Adipocyte (in vitro differentiated cells): ENCODE data around the gene MRPL14.
A peak's percentile ranks its signal among the peaks of the same experiment; 100 is the strongest.

ENCODE experiments used
- DNase-seq: peaks from one replicate; pipeline ENCODE4 v3.0.0-alpha.2; 2015; ENCODE audit warnings: low read depth
- H3K27me3 ChIP-seq: replicated peaks from 2 replicates; pipeline ENCODE4 v1.7.0; 2013; ENCODE audit warnings: mild to moderate bottlenecking, low read length, moderate library complexity; ENCODE audit not compliant: control insufficient read depth, insufficient read depth
- H3K36me3 ChIP-seq: 2 replicates; pipeline ENCODE4 v1.7.0; 2013; ENCODE audit warnings: low read length, mild to moderate bottlenecking, moderate library complexity; ENCODE audit not compliant: control insufficient read depth, insufficient read depth, severe bottlenecking
- H3K4me1 ChIP-seq: 2 replicates; pipeline ENCODE4 v1.7.0; 2013; ENCODE audit warnings: mild to moderate bottlenecking, low read length, moderate library complexity; ENCODE audit not compliant: control insufficient read depth, insufficient read depth
- H3K4me3 ChIP-seq: 2 replicates; pipeline ENCODE4 v1.7.0; 2013; ENCODE audit warnings: mild to moderate bottlenecking, low read length, moderate library complexity
- H3K9ac ChIP-seq: 2 replicates; pipeline ENCODE4 v1.7.0; 2013; ENCODE audit warnings: mild to moderate bottlenecking, low read length, moderate library complexity
- H3K9me3 ChIP-seq: 2 replicates; pipeline ENCODE4 v1.7.0; 2013; ENCODE audit warnings: mild to moderate bottlenecking, low read length, moderate library complexity; ENCODE audit not compliant: control insufficient read depth

MRPL14 gene

DNA sequence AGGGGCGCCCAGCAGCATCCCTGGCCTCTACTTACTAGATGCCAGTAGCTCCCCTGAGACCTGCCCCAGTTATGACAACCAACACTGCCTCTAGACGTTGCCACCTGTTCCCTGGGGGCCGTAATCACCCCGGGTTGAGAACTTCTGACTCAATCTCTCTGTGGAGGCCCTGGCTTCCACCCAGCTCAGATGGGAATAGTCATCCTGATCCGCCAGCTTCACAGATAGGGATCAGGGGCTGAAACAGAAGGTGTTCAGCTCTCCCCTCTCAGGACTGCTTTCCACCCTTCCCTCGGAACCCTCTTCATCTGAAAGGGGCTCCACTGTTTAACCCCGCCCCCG is 34.7 kb upstream of the MRPL14 start:
- Histone ChIP-seq H3K27me3 (peaks cover 23% of the 10 kb centered on the region), H3K4me3 (no peak overlapping the region), H3K9ac (no peak overlapping the region), H3K36me3 (no peaks in the 10 kb centered on the region), H3K9me3 (no peaks in the 10 kb centered on the region), H3K4me1 (peaks cover 9% of the 10 kb centered on the region)
- peak; percentile 20 for DNase-seq

DNA sequence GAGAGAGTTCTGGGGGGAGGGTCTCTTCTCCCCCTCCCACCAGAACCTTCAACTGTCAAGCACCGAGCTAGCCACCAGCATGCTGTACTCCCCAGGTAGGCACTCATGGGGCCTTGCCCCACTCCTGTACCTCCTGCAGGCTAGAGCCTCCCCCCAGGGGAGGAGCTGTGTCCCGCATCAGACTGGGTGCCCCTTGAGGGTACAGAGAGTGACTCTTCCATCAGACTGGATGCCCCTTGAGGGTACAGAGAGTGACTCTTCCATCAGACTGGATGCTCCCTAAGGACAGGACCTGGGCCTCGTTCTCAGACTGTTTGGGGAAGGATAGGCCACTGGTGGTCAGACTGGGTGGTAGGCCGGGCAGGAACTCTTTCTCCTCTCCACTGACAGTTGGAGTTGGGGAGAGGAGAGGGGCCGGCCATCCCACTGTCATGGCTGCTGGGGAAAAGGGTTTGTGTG is 31.5 kb upstream of the MRPL14 start, which contains the start of gene CAPN11:
Gene CAPN11, plus strand, starts transcription at position 51 of the 459 bp plus-strand sequence. Its CDS starts 29 bp downstream, at position 80.
- H3K4me1 ChIP-seq, result peaks cover 12% of the 10 kb centered on the region

DNA sequence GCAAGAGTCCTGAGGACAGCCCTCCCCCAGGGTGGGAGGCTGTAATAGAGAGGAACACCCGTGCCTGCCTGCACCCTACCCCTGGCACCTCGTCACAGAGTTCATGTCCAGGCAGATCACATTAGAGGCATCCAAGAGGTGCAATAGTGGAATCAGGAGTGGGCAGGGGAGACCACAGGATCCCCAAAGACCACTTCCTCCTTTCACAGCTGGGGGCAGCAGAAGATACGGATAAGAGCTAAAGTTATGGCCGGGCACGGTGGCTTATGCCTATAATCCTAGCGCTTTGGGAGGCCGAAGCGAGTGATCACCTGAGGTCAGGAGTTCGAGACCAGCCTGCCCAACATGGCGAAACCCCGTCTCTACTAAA is 29.9 kb upstream of the MRPL14 start:
- DNase-seq, result no peak
- H3K9me3 ChIP-seq, result no peaks in the 10 kb centered on the region

More for the DNA sequence above, 31.5 kb upstream of the MRPL14 start, which contains the start of gene CAPN11:
- Histone ChIP-seq H3K27me3 (peaks cover 7% of the 10 kb centered on the region), H3K36me3 (no peaks in the 10 kb centered on the region), H3K9ac (no peak within 1 kb of the TSS), H3K4me3 (no peak within 1 kb of the TSS), H3K9me3 (no peaks in the 10 kb centered on the region)
- no peak for DNase-seq

DNA sequence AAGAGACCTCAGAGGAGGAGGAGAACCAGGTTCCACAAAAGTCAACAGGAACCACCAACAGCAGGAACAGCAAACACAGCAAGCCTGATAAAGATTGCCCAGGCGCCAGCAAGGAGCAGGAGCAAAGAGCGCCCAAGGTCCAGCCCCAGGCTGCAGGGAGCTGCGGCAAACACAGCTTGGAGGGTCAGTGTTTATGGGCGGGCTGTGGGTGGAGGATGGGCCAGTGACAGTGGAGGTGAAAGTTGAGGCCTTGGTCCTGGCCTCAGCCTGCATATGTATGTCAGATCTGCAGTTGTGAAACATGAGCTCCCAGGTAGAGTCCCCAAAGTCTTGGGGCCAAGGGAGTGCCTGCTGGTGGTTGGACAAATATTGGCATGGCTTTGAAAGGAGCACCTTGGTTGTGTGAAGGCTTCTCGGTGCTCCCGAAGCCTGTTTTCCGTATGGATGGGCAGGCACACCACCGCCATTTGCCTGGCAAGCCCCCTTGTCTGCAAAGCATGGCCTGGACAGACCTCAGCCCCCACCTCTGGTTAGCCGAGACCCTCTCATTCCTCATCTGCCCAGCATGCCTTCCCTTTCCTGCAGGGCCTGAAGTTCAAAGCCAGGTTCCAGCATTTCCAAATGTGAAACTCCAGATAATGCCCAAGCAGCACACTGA is 29.4 kb upstream of the MRPL14 start:
- H3K9ac ChIP-seq, result no peak overlapping the region
- DNase-seq, result no peak
- peaks cover 4% of the 10 kb centered on the region for H3K36me3 ChIP-seq
- H3K4me3 ChIP-seq, result no peak overlapping the region
- peaks cover 5% of the 10 kb centered on the region for H3K4me1 ChIP-seq
- H3K27me3 ChIP-seq, result no peaks in the 10 kb centered on the region
- H3K9me3 ChIP-seq, result no peaks in the 10 kb centered on the region

More for the DNA sequence above, 29.9 kb upstream of the MRPL14 start:
- Histone ChIP-seq H3K9ac (no peak overlapping the region), H3K27me3 (no peaks in the 10 kb centered on the region), H3K36me3 (peaks cover 4% of the 10 kb centered on the region), H3K4me1 (peaks cover 11% of the 10 kb centered on the region), H3K4me3 (no peak overlapping the region)

DNA sequence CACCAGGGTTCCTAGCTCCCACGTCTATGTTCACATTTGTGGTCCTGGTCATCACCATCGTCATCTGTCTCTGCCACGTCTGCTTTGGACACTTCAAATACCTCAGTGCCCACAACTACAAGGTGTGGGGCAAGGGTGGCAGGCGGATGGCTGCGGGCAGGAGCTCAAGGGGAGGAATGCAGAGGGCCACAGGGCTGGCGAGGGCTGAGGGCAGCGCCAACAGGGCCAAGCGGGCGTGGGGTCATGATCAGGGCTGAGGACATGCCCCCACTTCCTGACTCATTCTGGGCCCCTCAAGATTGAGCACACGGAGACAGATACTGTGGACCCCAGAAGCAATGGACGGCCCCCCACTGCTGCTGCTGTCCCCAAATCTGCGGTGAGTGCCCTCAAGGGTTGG is 26.8 kb upstream of the MRPL14 start:
- Histone ChIP-seq H3K9me3 (no peaks in the 10 kb centered on the region), H3K27me3 (no peaks in the 10 kb centered on the region), H3K4me3 (no peak overlapping the region), H3K9ac (no peak overlapping the region), H3K4me1 (peaks cover 3% of the 10 kb centered on the region), H3K36me3 (peaks cover 15% of the 10 kb centered on the region)
- no peak for DNase-seq

DNA sequence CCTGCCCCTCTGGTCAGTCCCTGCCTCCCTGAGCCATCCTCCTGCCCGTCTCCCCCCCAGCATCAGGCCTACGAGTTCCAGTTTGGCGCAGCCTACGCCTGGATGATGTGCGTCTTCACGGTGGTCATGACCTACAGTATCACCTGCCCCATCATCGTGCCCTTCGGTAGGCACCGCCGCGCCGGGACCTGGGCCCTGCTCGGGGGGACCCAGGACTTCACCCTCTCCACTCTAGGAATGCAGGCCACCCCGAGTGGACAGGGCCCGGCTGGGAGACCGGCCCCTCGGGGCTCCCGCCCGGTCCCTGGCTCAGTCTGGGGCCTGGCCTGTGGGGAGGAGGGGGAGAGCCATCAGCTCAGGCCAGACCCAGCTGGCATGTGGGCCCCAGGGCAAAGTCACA is 25.3 kb upstream of the MRPL14 start:
- no peak overlapping the region for H3K9ac ChIP-seq

DNA sequence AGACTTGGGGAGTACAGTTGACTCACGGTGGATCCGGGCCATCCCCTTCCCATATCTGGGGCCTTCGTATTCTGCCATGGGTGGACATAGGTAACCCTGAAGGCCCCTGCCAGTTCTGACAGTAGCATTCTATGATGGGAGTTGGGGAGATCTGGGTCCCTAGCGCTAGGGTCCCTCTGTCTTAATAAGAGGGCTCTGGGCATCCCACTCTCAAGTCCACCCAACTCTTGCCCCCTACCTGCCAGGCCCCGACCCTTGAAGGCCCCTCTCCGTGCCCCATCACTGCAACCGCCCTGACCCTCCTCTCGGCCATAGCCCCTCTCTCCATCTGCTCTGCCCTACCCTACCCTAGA is 24.8 kb upstream of the MRPL14 start:
- no peaks in the 10 kb centered on the region for H3K9me3 ChIP-seq
- no peak overlapping the region for H3K4me3 ChIP-seq
- peaks cover 34% of the 10 kb centered on the region for H3K36me3 ChIP-seq
- peaks cover 3% of the 10 kb centered on the region for H3K4me1 ChIP-seq
- no peak for DNase-seq
- no peak overlapping the region for H3K9ac ChIP-seq
- no peaks in the 10 kb centered on the region for H3K27me3 ChIP-seq

More for the DNA sequence above, 25.3 kb upstream of the MRPL14 start:
- Histone ChIP-seq H3K9me3 (no peaks in the 10 kb centered on the region), H3K36me3 (peaks cover 30% of the 10 kb centered on the region), H3K4me1 (peaks cover 3% of the 10 kb centered on the region), H3K4me3 (no peak overlapping the region), H3K27me3 (no peaks in the 10 kb centered on the region)
- DNase-seq, result no peak

DNA sequence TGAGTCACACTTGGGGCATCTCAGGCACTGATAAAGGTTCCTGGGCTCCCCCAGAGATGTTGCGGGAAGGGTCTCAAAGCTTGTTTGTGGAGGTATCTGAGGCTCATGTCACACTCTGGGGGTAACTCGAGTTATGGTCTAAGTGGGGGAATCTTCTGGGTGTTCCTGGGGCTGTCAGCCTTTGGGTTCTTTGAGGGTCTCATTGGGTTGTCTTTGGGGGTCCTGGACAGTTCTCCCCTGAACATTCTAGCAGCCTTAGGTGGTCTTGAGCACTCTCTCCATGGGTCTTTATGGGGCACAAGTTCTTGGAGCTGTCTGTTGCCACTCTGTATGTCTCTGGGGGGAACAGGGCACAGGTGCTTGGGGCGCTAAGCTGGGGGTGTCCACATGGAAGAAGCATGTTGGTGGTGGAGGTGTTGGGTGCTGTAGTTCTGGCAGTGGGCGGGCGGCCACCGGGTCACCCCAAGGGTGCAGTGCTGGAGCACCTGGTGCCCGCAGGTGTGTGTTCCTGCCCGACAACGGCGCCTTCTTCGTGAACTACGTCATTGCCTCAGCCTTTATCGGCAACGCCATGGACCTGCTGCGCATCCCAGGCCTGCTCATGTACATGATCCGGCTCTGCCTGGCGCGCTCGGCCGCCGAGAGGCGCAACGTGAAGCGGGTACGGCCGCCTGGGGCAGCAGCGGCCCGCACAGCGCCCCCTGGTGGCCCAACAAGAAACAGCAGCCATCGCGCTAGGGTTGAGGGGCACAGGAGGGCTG is 24.3 kb upstream of the MRPL14 start:
- H3K4me3 ChIP-seq, result no peak overlapping the region
- H3K4me1 ChIP-seq, result peaks cover 2% of the 10 kb centered on the region
- no peaks in the 10 kb centered on the region for H3K9me3 ChIP-seq
- no peaks in the 10 kb centered on the region for H3K27me3 ChIP-seq
- peaks cover 39% of the 10 kb centered on the region for H3K36me3 ChIP-seq
- no peak overlapping the region for H3K9ac ChIP-seq
- DNase-seq, result peak; percentile 81

DNA sequence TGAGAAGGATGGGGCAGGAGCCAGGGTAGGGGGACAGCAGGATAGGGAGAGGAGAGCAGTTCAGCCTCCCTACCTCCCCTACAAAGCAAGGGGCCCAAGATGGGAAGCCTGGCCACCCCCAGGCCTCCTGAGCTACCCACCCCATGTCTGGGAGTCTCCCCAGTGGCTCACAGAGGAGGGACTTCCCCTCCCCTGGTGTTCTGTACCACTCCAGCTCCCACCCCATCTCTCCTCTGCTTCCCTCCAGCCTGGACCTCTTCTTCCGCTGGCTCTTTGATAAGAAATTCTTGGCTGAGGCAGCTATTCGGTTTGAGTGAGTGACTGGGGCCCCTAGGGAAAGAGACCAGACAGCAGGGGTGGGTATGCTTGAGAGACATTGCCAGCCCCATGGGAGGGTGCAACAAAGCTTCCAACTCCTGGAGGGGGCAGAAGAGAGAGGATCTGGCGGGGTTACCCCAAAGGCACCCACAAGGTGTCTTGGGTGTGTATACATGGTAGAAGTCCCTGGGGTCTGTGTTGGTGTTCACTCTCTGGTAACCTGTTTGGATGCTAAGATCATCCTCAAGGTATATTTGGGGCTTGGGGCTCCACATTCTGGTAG is 23.2 kb upstream of the MRPL14 start:
- H3K27me3 ChIP-seq, result no peaks in the 10 kb centered on the region
- peaks cover 44% of the 10 kb centered on the region for H3K36me3 ChIP-seq
- H3K4me1 ChIP-seq, result no peaks in the 10 kb centered on the region
- no peak for DNase-seq
- no peak overlapping the region for H3K4me3 ChIP-seq
- no peak overlapping the region for H3K9ac ChIP-seq
- H3K9me3 ChIP-seq, result no peaks in the 10 kb centered on the region

DNA sequence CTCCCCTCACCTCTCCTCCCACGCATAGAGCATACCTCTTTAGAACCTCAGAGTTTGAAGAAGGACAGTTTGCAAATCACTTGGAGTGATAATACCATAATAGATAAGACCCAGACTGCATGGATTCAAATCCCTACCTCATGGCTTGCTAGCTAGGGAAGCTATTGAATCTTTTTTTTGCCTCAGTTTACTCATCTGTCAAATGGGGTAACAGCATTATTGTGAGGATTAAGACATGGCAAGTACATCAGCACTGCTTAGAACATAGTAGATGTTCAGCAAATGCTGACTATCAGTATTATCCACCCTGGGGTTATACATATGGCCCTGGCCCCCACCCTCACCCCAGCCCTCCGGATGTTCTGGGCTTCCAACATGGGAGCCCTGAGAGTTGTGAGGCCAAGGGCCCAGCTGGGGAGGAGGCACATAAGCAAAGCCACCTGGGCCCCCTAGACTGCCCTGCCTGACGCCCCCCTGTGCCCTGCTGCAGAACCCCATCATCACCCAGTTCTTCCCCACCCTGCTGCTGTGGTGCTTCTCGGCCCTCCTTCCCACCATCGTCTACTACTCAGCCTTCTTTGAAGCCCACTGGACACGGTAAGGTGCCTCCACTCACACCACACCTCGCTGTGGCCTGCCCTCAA is 22.2 kb upstream of the MRPL14 start:
- Histone ChIP-seq H3K4me1 (no peaks in the 10 kb centered on the region), H3K4me3 (no peak overlapping the region)

DNA sequence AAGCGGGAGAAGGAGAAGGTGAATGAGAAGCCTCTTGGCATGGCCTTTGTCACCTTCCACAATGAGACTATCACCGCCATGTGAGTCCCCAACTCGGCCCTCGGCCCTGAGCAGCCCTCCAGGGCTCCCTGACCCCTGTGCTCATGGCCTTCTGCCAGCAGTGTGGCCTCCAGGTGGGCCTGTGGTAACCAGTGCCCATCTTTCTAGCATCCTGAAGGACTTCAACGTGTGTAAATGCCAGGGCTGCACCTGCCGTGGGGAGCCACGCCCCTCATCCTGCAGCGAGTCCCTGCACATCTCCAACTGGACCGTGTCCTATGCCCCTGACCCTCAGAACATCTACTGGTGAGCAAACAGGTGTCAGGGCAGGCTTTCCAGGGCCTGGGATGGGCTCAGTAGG is 21.1 kb upstream of the MRPL14 start:
- Histone ChIP-seq H3K9ac (no peak overlapping the region), H3K4me1 (no peaks in the 10 kb centered on the region), H3K4me3 (no peak overlapping the region), H3K36me3 (peaks cover 52% of the 10 kb centered on the region), H3K9me3 (no peaks in the 10 kb centered on the region), H3K27me3 (no peaks in the 10 kb centered on the region)
- no peak for DNase-seq

More for the DNA sequence above, 22.2 kb upstream of the MRPL14 start:
- no peaks in the 10 kb centered on the region for H3K9me3 ChIP-seq
- peaks cover 46% of the 10 kb centered on the region for H3K36me3 ChIP-seq
- H3K27me3 ChIP-seq, result no peaks in the 10 kb centered on the region
- no peak overlapping the region for H3K9ac ChIP-seq
- DNase-seq, result no peak
